Cardiac fibroblast (primary cell): ENCODE measurements around the gene VDAC1.
"Not testable (repeated sequence)": the region's sequence is repeated elsewhere in the genome, so short reads cannot be mapped to it uniquely, and the experiment has no call there.

ENCODE experiments used
- DNase-seq, 2 donors: peaks; one replicate each; pipeline versions ENCODE4 v3.0.0 to v3.0.0-alpha.2; 2010; ENCODE audit warnings: low read depth in 2 of 2
- H3K4me3 ChIP-seq, 2 donors: replicated peaks in 1 of 2; 1 replicate in 1 of 2; 2 replicates in 1 of 2; pipeline ENCODE4 v1.5.1; 2011; ENCODE audit warnings: low read depth in 2 of 2, low read length in 2 of 2, mild to moderate bottlenecking in 2 of 2, moderate library complexity in 1 of 2
- TF ChIP-seq, protein P1 (sequence below): IDR thresholded peaks from one replicate; pipeline ENCODE4 v1.5.1; 2011; ENCODE audit warnings: low read depth, mild to moderate bottlenecking, low read length, inconsistent platforms

The VDAC1 gene

DNA sequence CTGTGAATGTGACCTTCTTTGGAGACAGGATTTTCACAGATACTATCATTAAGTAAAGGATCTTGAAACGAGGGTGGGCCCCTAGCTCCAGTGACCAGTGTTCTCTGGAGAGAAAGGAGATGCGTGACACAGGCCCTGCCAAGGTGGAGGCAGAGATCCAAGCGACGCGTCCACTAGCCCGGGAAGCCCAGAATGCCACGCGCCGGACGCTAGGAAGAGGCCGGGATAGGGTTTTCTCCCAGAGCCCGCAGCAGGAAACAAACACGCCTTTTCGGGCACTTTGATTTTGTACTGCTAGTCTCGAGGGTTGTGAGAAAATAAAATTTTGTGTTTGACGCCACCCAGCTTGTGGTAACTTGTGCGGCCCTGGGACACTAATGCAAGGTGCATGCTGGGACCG lies 29.6 kb upstream of the VDAC1 start:
- TF ChIP-seq, protein P1, sequence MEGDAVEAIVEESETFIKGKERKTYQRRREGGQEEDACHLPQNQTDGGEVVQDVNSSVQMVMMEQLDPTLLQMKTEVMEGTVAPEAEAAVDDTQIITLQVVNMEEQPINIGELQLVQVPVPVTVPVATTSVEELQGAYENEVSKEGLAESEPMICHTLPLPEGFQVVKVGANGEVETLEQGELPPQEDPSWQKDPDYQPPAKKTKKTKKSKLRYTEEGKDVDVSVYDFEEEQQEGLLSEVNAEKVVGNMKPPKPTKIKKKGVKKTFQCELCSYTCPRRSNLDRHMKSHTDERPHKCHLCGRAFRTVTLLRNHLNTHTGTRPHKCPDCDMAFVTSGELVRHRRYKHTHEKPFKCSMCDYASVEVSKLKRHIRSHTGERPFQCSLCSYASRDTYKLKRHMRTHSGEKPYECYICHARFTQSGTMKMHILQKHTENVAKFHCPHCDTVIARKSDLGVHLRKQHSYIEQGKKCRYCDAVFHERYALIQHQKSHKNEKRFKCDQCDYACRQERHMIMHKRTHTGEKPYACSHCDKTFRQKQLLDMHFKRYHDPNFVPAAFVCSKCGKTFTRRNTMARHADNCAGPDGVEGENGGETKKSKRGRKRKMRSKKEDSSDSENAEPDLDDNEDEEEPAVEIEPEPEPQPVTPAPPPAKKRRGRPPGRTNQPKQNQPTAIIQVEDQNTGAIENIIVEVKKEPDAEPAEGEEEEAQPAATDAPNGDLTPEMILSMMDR = no peak
- H3K4me3 ChIP-seq = no peak overlapping the region
- no peak for DNase-seq

DNA sequence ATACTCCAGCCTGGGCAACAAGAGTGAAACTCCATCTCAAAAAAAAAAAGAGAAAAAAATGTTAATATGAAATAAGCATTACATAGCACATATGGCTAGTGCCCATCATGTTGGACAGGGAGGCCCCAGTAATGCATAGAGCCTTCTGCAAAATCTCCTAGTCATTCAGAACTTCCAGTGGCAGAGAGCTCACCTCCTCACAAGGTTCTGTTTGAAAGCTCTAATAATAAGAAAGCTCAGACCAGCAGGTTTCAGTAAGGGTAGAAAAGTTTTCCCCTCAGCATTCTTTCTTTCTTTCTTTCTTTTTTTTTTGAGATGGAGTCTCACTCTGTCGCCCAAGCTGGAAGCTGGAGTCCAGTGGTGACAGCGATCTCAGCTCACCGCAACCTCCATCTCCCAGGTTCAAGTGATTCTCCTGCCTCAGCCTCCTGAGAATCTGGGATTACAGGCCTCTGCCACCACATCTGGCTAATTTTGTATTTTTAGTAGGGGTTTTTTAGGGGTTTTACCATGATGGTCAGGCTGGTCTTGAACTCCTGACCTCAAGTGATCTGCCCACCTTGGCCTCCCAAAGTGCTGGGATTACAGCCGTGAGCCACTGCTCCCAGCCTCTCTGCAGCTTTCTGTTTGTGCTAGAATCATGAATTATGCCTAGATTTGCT lies 25.7 kb upstream of the VDAC1 start:
- H3K4me3 ChIP-seq, DNase-seq: not testable (repeated sequence)

DNA sequence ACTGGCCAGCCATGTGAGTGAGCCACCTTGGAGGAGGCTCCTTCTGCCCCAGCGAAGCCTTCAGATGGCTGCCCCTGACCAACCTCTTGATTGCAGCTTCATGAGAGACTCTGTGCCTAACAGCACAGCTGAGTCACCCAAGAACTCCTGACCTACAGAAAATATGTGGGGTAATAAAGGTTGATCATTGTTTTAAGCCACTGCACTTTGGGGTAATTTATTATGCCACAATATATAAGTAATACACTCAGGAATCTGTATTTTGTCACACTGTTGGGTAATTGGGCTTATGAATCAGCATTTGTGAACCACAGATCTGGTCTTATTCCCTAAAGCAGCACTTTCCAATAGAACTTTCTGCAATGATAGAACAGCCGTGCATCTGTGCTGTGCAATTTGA lies 24.4 kb upstream of the VDAC1 start:
- TF ChIP-seq, protein P1 = no peak
- peak; percentile 71 to 97 for DNase-seq
- H3K4me3 ChIP-seq = no peak overlapping the region

DNA sequence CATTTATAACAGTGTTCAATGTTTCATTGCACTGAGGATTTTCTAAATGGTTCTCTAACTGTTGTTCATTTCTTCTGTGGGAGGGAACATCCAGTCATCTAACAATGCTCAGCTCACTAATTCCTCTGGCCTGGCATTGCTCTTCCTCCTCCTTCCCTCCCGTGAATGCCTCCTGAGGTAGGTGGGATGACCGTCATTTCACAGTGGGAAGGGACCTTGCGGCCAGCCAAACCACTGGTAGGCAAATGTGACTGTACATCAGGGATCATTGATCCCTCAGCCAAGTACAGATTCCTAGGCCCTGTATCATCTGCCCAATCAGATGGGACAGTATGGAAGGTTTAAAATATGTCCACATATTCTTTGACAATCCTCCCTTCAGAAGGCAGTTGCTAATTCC lies 23.7 kb upstream of the VDAC1 start:
- H3K4me3 ChIP-seq = no peak overlapping the region
- TF ChIP-seq, protein P1 = no peak

DNA sequence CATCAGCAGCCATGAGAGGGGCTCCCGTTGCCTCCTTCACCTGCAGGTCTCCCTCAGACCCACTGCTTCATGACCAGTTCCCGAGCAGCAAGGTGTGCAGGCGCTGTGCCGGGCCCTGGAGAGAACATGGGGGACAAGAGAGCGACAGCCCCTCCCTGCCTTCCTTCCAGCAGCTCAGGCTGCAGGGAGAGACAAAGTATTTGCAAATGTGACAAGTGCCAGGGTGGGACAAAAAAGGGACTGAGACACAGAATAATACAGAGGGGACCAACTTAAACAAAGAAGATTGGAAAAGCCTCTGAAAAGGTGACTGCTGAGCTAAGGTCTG lies 22.5 kb upstream of the VDAC1 start:
- no peak for DNase-seq
- no peak overlapping the region for H3K4me3 ChIP-seq
- TF ChIP-seq, protein P1 = no peak

More for the DNA sequence above, 23.7 kb upstream of the VDAC1 start:
- DNase-seq = peak in 1 of 2 donors; percentile 19

DNA sequence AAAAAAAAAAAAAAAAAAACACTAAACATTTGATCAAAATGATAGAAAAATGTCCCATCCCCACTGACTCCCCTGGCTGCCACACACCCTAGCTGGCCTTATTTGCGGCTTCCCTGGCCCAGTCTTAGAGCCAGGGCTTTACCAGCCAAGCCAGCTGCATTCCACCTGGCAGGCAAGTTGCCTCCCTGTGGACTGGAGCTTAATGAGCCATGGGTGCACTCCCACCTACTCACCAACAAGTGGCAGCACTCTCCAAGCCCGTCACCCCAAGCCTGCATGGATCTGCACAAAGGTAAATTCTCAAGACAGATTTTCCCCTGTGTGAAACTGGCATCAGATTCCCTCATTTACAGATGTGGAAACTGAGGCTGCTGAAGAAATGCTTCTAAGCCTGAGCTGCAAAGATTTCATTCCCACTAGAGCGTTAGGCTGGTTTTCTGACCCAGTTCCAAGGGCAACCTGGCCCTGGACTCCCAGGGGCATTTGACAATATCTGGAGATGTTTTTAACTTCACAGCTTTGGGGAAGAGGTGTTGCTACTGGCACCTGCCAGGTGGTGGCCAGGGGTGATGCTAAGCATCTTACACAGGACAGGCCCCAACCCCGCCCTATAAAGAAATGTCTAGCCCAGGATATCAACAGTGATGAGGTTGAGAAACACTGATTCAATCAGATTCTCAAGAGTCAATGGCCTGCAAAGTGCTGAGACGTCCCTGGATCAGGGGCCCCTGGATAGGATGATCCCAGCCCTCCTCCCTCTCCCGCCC lies 21.9 kb upstream of the VDAC1 start:
- H3K4me3 ChIP-seq = no peak overlapping the region
- DNase-seq = peak; percentile 69 to 70
- TF ChIP-seq, protein P1 = peak; percentile 65

DNA sequence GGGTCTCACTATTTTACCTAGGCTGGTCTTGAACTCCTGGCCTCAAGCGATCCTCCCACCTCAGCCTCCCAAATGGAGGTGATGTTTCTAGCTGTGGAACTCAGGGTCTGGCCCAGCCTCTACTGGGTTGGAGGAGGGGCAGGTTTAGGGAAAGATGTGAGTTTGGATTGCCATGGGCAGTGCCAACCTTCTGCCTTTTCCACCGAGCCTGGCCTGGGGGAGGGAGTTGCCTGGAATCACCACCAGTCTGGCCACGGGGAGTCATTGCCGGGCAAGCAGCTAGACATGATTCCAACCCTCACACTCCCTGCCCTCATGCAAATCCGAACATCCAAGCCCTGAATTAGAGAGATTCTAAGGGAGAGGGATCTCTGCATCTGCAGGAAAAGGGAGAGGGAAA lies 21.0 kb upstream of the VDAC1 start:
- no peak overlapping the region for H3K4me3 ChIP-seq
- TF ChIP-seq, protein P1 = no peak
- no peak for DNase-seq
